Measurements from ENCODE around the gene SLC39A11. TPM values are rescaled to one million over a fixed set of nuclear protein-coding genes. Genes with fewer than 3 reads are reported as not detected.

Gene SLC39A11
- total RNA-seq, 2 donors from 2014 or later, result 18.1 to 20.1 TPM

- Mint-ChIP-seq H3K27me3 (ENCODE audit: insufficient read depth) (no peaks in the 10 kb centered on the region), H3K4me3 (no peak overlapping the region), H3K27ac (no peak overlapping the region), H3K9me3 (no peaks in the 10 kb centered on the region), H3K36me3 (ENCODE audit: low read depth) (no peaks in the 10 kb centered on the region), H3K4me1 (peaks cover 14% of the 10 kb centered on the region)
- no peaks in the 10 kb centered on the region for H3K36me3 ChIP-seq (ENCODE audit: control insufficient read depth, insufficient read depth, low read length)
- H3K9me3 ChIP-seq (ENCODE audit: control insufficient read depth, low read length), result no peaks in the 10 kb centered on the region
- WGBS, 2 experiments (ENCODE audit: insufficient coverage in 1 of 2, insufficient read length in 1 of 2), result 96 to 100% methylated on average over 2 to 6 of the region's 6 CpGs
- no peaks in the 10 kb centered on the region for H3K27me3 ChIP-seq (ENCODE audit: control insufficient read depth, insufficient read depth, low read length, poor library complexity, severe bottlenecking)
- no peak for DNase-seq
- TF ChIP-seq, protein P1, sequence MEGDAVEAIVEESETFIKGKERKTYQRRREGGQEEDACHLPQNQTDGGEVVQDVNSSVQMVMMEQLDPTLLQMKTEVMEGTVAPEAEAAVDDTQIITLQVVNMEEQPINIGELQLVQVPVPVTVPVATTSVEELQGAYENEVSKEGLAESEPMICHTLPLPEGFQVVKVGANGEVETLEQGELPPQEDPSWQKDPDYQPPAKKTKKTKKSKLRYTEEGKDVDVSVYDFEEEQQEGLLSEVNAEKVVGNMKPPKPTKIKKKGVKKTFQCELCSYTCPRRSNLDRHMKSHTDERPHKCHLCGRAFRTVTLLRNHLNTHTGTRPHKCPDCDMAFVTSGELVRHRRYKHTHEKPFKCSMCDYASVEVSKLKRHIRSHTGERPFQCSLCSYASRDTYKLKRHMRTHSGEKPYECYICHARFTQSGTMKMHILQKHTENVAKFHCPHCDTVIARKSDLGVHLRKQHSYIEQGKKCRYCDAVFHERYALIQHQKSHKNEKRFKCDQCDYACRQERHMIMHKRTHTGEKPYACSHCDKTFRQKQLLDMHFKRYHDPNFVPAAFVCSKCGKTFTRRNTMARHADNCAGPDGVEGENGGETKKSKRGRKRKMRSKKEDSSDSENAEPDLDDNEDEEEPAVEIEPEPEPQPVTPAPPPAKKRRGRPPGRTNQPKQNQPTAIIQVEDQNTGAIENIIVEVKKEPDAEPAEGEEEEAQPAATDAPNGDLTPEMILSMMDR (conservative IDR thresholded peaks at IDR 0.05), result no peak
- H3K4me3 ChIP-seq (ENCODE audit: low read length), result no peak overlapping the region
- peaks cover 11% of the 10 kb centered on the region for H3K4me1 ChIP-seq (ENCODE audit: control insufficient read depth, insufficient read depth, low read length)
- no peak overlapping the region for H3K27ac ChIP-seq (ENCODE audit: low read depth, low read length)
- no peak overlapping the region for H3K9ac ChIP-seq (ENCODE audit: extremely low read depth, low read length, poor library complexity, severe bottlenecking)
These were observed 63.5 kb downstream of the SLC39A11 start for GRCh38 chr17:73029021-73029420.

- Histone ChIP-seq H3K9ac (ENCODE audit: extremely low read depth, low read length, poor library complexity, severe bottlenecking) (no peak overlapping the region), H3K27ac (ENCODE audit: low read depth, low read length) (peak overlapping the region; percentile 41), H3K4me3 (ENCODE audit: low read length) (no peak overlapping the region), H3K27me3 (ENCODE audit: control insufficient read depth, insufficient read depth, low read length, poor library complexity, severe bottlenecking) (no peaks in the 10 kb centered on the region), H3K4me1 (ENCODE audit: control insufficient read depth, insufficient read depth, low read length) (peaks cover 11% of the 10 kb centered on the region), H3K36me3 (ENCODE audit: control insufficient read depth, insufficient read depth, low read length) (no peaks in the 10 kb centered on the region), H3K9me3 (ENCODE audit: control insufficient read depth, low read length) (no peaks in the 10 kb centered on the region)
- Mint-ChIP-seq H3K4me1 (peaks cover 14% of the 10 kb centered on the region), H3K4me3 (no peak overlapping the region), H3K9me3 (no peaks in the 10 kb centered on the region), H3K27me3 (ENCODE audit: insufficient read depth) (no peaks in the 10 kb centered on the region), H3K36me3 (ENCODE audit: low read depth) (no peaks in the 10 kb centered on the region), H3K27ac (no peak overlapping the region)
- 82 to 94% methylated on average over 2 to 5 of the region's 5 CpGs for WGBS, 2 experiments (ENCODE audit: insufficient coverage in 1 of 2, insufficient read length in 1 of 2)
- TF ChIP-seq, protein P1 (conservative IDR thresholded peaks at IDR 0.05), result no peak
- DNase-seq, result no peak
These were observed 64.2 kb downstream of the SLC39A11 start for GRCh38 chr17:73028299-73028755.

- H3K9me3 Mint-ChIP-seq, result no peaks in the 10 kb centered on the region
- H3K27me3 Mint-ChIP-seq (ENCODE audit: insufficient read depth), result no peaks in the 10 kb centered on the region
- WGBS, 2 experiments (ENCODE audit: insufficient coverage in 1 of 2, insufficient read length in 1 of 2), result 87% methylated on average over 7 of the region's 7 CpGs
- no peak overlapping the region for H3K4me3 Mint-ChIP-seq
- no peaks in the 10 kb centered on the region for H3K36me3 Mint-ChIP-seq (ENCODE audit: low read depth)
- H3K4me1 ChIP-seq (ENCODE audit: control insufficient read depth, insufficient read depth, low read length), result peaks cover 11% of the 10 kb centered on the region
- TF ChIP-seq, protein P1 (conservative IDR thresholded peaks at IDR 0.05), result no peak
- H3K36me3 ChIP-seq (ENCODE audit: control insufficient read depth, insufficient read depth, low read length), result no peaks in the 10 kb centered on the region
- peaks cover 12% of the 10 kb centered on the region for H3K4me1 Mint-ChIP-seq
- no peak overlapping the region for H3K4me3 ChIP-seq (ENCODE audit: low read length)
- no peak for DNase-seq
- no peak overlapping the region for H3K9ac ChIP-seq (ENCODE audit: extremely low read depth, low read length, poor library complexity, severe bottlenecking)
- H3K27me3 ChIP-seq (ENCODE audit: control insufficient read depth, insufficient read depth, low read length, poor library complexity, severe bottlenecking), result no peaks in the 10 kb centered on the region
- no peak overlapping the region for H3K27ac Mint-ChIP-seq
- no peak overlapping the region for H3K27ac ChIP-seq (ENCODE audit: low read depth, low read length)
- no peaks in the 10 kb centered on the region for H3K9me3 ChIP-seq (ENCODE audit: control insufficient read depth, low read length)
These were observed 65.3 kb downstream of the SLC39A11 start for GRCh38 chr17:73027130-73027741.
